Esophagus squamous epithelium (tissue), 4 donors: ENCODE data around the gene CPNE7.

Source experiments
- POLR2A ChIP-seq, 4 donors: fragments of 450-650 bp; IDR thresholded peaks; one replicate each; pipeline ENCODE4 v1.6.1; 2017; ENCODE audit warnings: antibody characterized with exemption in 4 of 4, mild to moderate bottlenecking in 4 of 4, moderate library complexity in 3 of 4
- TF ChIP-seq, protein P1 (sequence below), 6 experiments: fragments of 450-650 bp in 4 of 6; fragments of 200-600 bp in 2 of 6; sonication (generic) in 2 of 6; IDR thresholded peaks; one replicate each; pipeline ENCODE4 v1.5.1; 2016 to 2019; ENCODE audit warnings: antibody characterized with exemption in 6 of 6, mild to moderate bottlenecking in 4 of 6, moderate library complexity in 4 of 6

DNA sequence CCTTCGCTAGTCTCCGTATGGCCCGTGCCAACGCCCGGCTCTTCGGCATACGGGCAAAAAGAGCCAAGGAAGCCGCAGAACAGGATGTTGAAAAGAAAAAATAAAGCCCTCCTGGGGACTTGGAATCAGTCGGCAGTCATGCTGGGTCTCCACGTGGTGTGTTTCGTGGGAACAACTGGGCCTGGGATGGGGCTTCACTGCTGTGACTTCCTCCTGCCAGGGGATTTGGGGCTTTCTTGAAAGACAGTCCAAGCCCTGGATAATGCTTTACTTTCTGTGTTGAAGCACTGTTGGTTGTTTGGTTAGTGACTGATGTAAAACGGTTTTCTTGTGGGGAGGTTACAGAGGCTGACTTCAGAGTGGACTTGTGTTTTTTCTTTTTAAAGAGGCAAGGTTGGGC, 12.6 kb upstream of the CPNE7 start:
- TF ChIP-seq, protein P1, sequence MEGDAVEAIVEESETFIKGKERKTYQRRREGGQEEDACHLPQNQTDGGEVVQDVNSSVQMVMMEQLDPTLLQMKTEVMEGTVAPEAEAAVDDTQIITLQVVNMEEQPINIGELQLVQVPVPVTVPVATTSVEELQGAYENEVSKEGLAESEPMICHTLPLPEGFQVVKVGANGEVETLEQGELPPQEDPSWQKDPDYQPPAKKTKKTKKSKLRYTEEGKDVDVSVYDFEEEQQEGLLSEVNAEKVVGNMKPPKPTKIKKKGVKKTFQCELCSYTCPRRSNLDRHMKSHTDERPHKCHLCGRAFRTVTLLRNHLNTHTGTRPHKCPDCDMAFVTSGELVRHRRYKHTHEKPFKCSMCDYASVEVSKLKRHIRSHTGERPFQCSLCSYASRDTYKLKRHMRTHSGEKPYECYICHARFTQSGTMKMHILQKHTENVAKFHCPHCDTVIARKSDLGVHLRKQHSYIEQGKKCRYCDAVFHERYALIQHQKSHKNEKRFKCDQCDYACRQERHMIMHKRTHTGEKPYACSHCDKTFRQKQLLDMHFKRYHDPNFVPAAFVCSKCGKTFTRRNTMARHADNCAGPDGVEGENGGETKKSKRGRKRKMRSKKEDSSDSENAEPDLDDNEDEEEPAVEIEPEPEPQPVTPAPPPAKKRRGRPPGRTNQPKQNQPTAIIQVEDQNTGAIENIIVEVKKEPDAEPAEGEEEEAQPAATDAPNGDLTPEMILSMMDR (IDR thresholded peaks at IDR 0.05), result no peak
- no peak for TF ChIP-seq POLR2A (IDR thresholded peaks at IDR 0.05)
